OCI-LY3 (cell line): Measurements from ENCODE around the gene HDGFL2.

ENCODE experiments used
- CTCF ChIP-seq: fragments of 200-600, 300-600 bp; sonication (generic); IDR thresholded peaks from 2 replicates; pipeline ENCODE4 v1.5.1; 2014; ENCODE audit warnings: antibody characterized with exemption, low read length, low read depth
- EZH2phosphoT487 ChIP-seq: fragments of 200-600 bp; shearing (Covaris generic); IDR thresholded peaks from 2 replicates; pipeline ENCODE4 v1.6.1; 2018; ENCODE audit warnings: antibody characterized with exemption, mixed run types, low read depth

GRCh38 chr19:4507150-4507452 lies 35.0 kb downstream of the HDGFL2 start:
- TF ChIP-seq CTCF: no peak
- TF ChIP-seq EZH2phosphoT487: no peak
